ENCODE results near the gene TRPM3. TPM values are rescaled to one million over a fixed set of nuclear protein-coding genes. Genes with fewer than 3 reads are reported as not detected.

The TRPM3 gene
- total and polyA plus RNA-seq, 4 donors = 0.07 to 0.89 (median 0.67) TPM

GRCh38 chr9:70859694-70860093 is 261.7 kb downstream of the TRPM3 start:
- H3K4me1 ChIP-seq (ENCODE audit: control insufficient read depth in 4 of 4, insufficient read depth in 4 of 4, low read length in 3 of 4) = no peaks in the 10 kb centered on the region
- no peak overlapping the region for H3K9ac ChIP-seq (ENCODE audit: low read depth in 1 of 2, low read length in 2 of 2)
- no peak overlapping the region for H3K27ac ChIP-seq (ENCODE audit: low read depth in 1 of 2, low read length in 2 of 2)
- H3K36me3 ChIP-seq (ENCODE audit: control insufficient read depth in 4 of 4, insufficient read depth in 3 of 4, low read depth in 1 of 4, low read length in 3 of 4) = no peaks in the 10 kb centered on the region
- no peak overlapping the region for H3K4me3 ChIP-seq (ENCODE audit: low read depth in 1 of 3, low read length in 3 of 3)
- TF ChIP-seq ATF3 (IDR thresholded peaks at IDR 0.05) (no peak), HNF4G (IDR thresholded peaks at IDR 0.05) (no peak), EGR1 (IDR thresholded peaks at IDR 0.05; ENCODE audit: low read depth in 2 of 2) (no peak), JUND (IDR thresholded peaks at IDR 0.05) (no peak), NR2F2 (IDR thresholded peaks at IDR 0.05) (no peak), RXRA (IDR thresholded peaks at IDR 0.05) (no peak), TAF1 (conservative IDR thresholded peaks at IDR 0.05) (no peak)
- H3K9me3 ChIP-seq (ENCODE audit: control insufficient read depth in 4 of 4, low read length in 3 of 4) = no peaks in the 10 kb centered on the region
- 94% methylated on average over 2 of the region's 2 CpGs for WGBS
- DNase-seq (ENCODE audit: low spot score) = no peak
- H3K27me3 ChIP-seq (ENCODE audit: control insufficient read depth in 4 of 4, insufficient read depth in 4 of 4, low read length in 3 of 4) = no peaks in the 10 kb centered on the region

- Histone ChIP-seq H3K27ac (ENCODE audit: low read depth in 1 of 2, low read length in 2 of 2) (no peak overlapping the region), H3K9ac (ENCODE audit: low read depth in 1 of 2, low read length in 2 of 2) (no peak overlapping the region), H3K36me3 (ENCODE audit: control insufficient read depth in 4 of 4, insufficient read depth in 3 of 4, low read depth in 1 of 4, low read length in 3 of 4) (no peaks in the 10 kb centered on the region), H3K4me3 (ENCODE audit: low read depth in 1 of 3, low read length in 3 of 3) (no peak overlapping the region), H3K9me3 (ENCODE audit: control insufficient read depth in 4 of 4, low read length in 3 of 4) (no peaks in the 10 kb centered on the region), H3K4me1 (ENCODE audit: control insufficient read depth in 4 of 4, insufficient read depth in 4 of 4, low read length in 3 of 4) (no peaks in the 10 kb centered on the region), H3K27me3 (ENCODE audit: control insufficient read depth in 4 of 4, insufficient read depth in 4 of 4, low read length in 3 of 4) (no peaks in the 10 kb centered on the region)
- WGBS = 86% methylated on average over 2 of the region's 2 CpGs
- no peak for TF ChIP-seq EGR1 (IDR thresholded peaks at IDR 0.05; ENCODE audit: low read depth in 2 of 2)
- TF ChIP-seq RXRA (IDR thresholded peaks at IDR 0.05) = no peak
- TF ChIP-seq HNF4A (conservative IDR thresholded peaks at IDR 0.05) = no peak
- TF ChIP-seq REST (IDR thresholded peaks at IDR 0.05) = no peak
- no peak for TF ChIP-seq GABPA (IDR thresholded peaks at IDR 0.05 in 1 of 2, conservative IDR thresholded peaks at IDR 0.05 in 1 of 2)
- TF ChIP-seq FOXA2 (IDR thresholded peaks at IDR 0.05) = no peak
- no peak for TF ChIP-seq FOXA1 (IDR thresholded peaks at IDR 0.05)
- no peak for TF ChIP-seq NR2F2 (IDR thresholded peaks at IDR 0.05)
- no peak for TF ChIP-seq RAD21 (IDR thresholded peaks at IDR 0.05)
- TF ChIP-seq MAX (IDR thresholded peaks at IDR 0.05) = no peak
- TF ChIP-seq ZBTB33 (IDR thresholded peaks at IDR 0.05) = no peak
- no peak for TF ChIP-seq JUND (IDR thresholded peaks at IDR 0.05)
- no peak for TF ChIP-seq ATF3 (IDR thresholded peaks at IDR 0.05)
- TF ChIP-seq SP1 (IDR thresholded peaks at IDR 0.05) = no peak
- no peak for DNase-seq (ENCODE audit: low spot score)
These were observed 265.0 kb downstream of the TRPM3 start for GRCh38 chr9:70856411-70856810.

All from liver (tissue), 9 donors.